Measurements from ENCODE around the gene ATAD3B.
"Not testable (repeated sequence)": the region's sequence is repeated elsewhere in the genome, so short reads cannot be mapped to it uniquely, and the experiment has no call there.

ATAD3B gene

GRCh38 chr1:1516923-1517322 lies 45.4 kb downstream of the ATAD3B start:
- not testable (repeated sequence) for DNase-seq

- no peak for DNase-seq
Measured at GRCh38 chr1:1517973-1518620, 46.5 kb downstream of the ATAD3B start.

GRCh38 chr1:1518621-1519007 lies 47.0 kb downstream of the ATAD3B start:
- DNase-seq: not testable (repeated sequence)

GRCh38 chr1:1519805-1520505 lies 48.4 kb downstream of the ATAD3B start:
- DNase-seq: not testable (repeated sequence)

- DNase-seq: no peak
Measured at GRCh38 chr1:1521331-1521730, 49.8 kb downstream of the ATAD3B start.

- DNase-seq: not testable (repeated sequence)
Measured at GRCh38 chr1:1522536-1522935, 51.0 kb downstream of the ATAD3B start.

GRCh38 chr1:1523226-1523625 lies 51.7 kb downstream of the ATAD3B start:
- DNase-seq: not testable (repeated sequence)

GRCh38 chr1:1523651-1524050 lies 52.1 kb downstream of the ATAD3B start:
- DNase-seq: not testable (repeated sequence)

GRCh38 chr1:1524750-1525383 lies 53.3 kb downstream of the ATAD3B start:
- DNase-seq: not testable (repeated sequence)

- DNase-seq: not testable (repeated sequence)
Measured at GRCh38 chr1:1526476-1526875, 54.9 kb downstream of the ATAD3B start.

GRCh38 chr1:1527092-1527816 lies 55.7 kb downstream of the ATAD3B start:
- DNase-seq: no peak

- no peak for DNase-seq
Measured at GRCh38 chr1:1528301-1529267, 57.0 kb downstream of the ATAD3B start.

- no peak for DNase-seq
Measured at GRCh38 chr1:1529321-1529720, 57.8 kb downstream of the ATAD3B start.

- no peak for DNase-seq
Measured at GRCh38 chr1:1529936-1530335, 58.4 kb downstream of the ATAD3B start.

- no peak for DNase-seq
Measured at GRCh38 chr1:1531947-1532346, 60.4 kb downstream of the ATAD3B start.

- not testable (repeated sequence) for DNase-seq
Measured at GRCh38 chr1:1533176-1533893, 61.8 kb downstream of the ATAD3B start.

GRCh38 chr1:1533894-1534291 lies 62.3 kb downstream of the ATAD3B start:
- not testable (repeated sequence) for DNase-seq

GRCh38 chr1:1534401-1535154 lies 63.0 kb downstream of the ATAD3B start:
- DNase-seq: no peak

GRCh38 chr1:1535201-1536018 lies 63.8 kb downstream of the ATAD3B start:
- DNase-seq: no peak

All from amniotic stem cell (primary cell).